Endothelial cell of umbilical vein (primary cell): Measurements from ENCODE around the gene UNC13D. TPM values are rescaled to one million over a fixed set of nuclear protein-coding genes. Genes with fewer than 3 reads are reported as not detected.

Source experiments
- BruUV-seq: library from RNA; stranded (reverse); fragments of 400-500 nt; replicated peaks from 2 replicates; lab custom pipeline; 2021; lab: Mats Ljungman, UMichigan
- CTCF ChIA-PET: fragments of 300-600, 350-600 bp; sonication (Branson Sonifier 250); formaldehyde crosslinking; loops from one replicate; lab custom pipeline; 2021; ENCODE audit warnings: antibody characterized with exemption, inconsistent platforms; lab: Charles Lee
- POLR2A ChIA-PET: fragments of 300-600, 350-600 bp; sonication (Branson Sonifier 250); formaldehyde crosslinking; loops from one replicate; lab custom pipeline; 2021; ENCODE audit warnings: antibody characterized with exemption, inconsistent platforms; lab: Charles Lee
- DNase-seq: peaks from one replicate; pipeline ENCODE4 v3.0.0-alpha.2; 2011; ENCODE audit warnings: low read depth, low spot score
- FAIRE-seq: peaks from 2 replicates; lab custom pipeline; 2011; peaks lifted over from hg19 to GRCh38; lab: Jason Lieb, UNC
- H2AFZ ChIP-seq: 2 replicates; pipeline ENCODE4 v1.6.0; 2012; ENCODE audit warnings: low read depth, low read length, control low read depth, inconsistent platforms
- H3K27ac ChIP-seq: 2 replicates; pipeline ENCODE4 v1.5.1; 2011; ENCODE audit warnings: low read depth, mild to moderate bottlenecking, control low read depth, low read length, moderate library complexity; ENCODE audit not compliant: insufficient read depth
- H3K27me3 ChIP-seq, 2 experiments: 2 replicates each; pipeline versions ENCODE4 v1.6.0 to v1.6.1; 2011; ENCODE audit warnings: low read length in 2 of 2, mixed read lengths in 1 of 2; ENCODE audit not compliant: control insufficient read depth in 2 of 2, insufficient read depth in 2 of 2
- H3K36me3 ChIP-seq, 2 experiments: 2 replicates in 1 of 2; 3 replicates in 1 of 2; pipeline ENCODE4 v1.5.1; 2011; ENCODE audit warnings: low read length in 2 of 2, mild to moderate bottlenecking in 1 of 2, moderate library complexity in 1 of 2; ENCODE audit not compliant: control insufficient read depth in 2 of 2, insufficient read depth in 2 of 2; ENCODE audit errors: extremely low read depth in 1 of 2
- H3K4me1 ChIP-seq: 3 replicates; pipeline ENCODE4 v1.5.1; 2011; ENCODE audit warnings: mild to moderate bottlenecking, low read length; ENCODE audit not compliant: control insufficient read depth, insufficient read depth; ENCODE audit errors: extremely low read depth
- H3K4me2 ChIP-seq: 2 replicates; pipeline ENCODE4 v1.6.1; 2011; ENCODE audit warnings: low read length, control low read depth, mixed read lengths; ENCODE audit not compliant: insufficient read depth
- H3K4me3 ChIP-seq, 3 experiments: fragments of 200-600 bp in 1 of 3; sonication (generic), shearing (Covaris generic) in 1 of 3; replicated peaks in 1 of 3; 2 replicates each; pipeline ENCODE4 v1.5.1; 2011 to 2016; ENCODE audit warnings: control low read depth in 3 of 3, low read length in 3 of 3, mild to moderate bottlenecking in 2 of 3, inconsistent platforms in 1 of 3, low read depth in 1 of 3, moderate library complexity in 1 of 3; ENCODE audit not compliant: insufficient read depth in 1 of 3
- H3K79me2 ChIP-seq: 2 replicates; pipeline ENCODE4 v1.6.0; 2012; ENCODE audit warnings: low read length, inconsistent platforms; ENCODE audit not compliant: control insufficient read depth, insufficient read depth
- H3K9ac ChIP-seq: replicated peaks from 2 replicates; pipeline ENCODE3; 2011; ENCODE audit warnings: low read length, control low read depth; ENCODE audit not compliant: insufficient read depth; ENCODE audit errors: extremely low read depth
- H3K9me1 ChIP-seq: replicated peaks from 3 replicates; pipeline ENCODE4 v1.6.0; 2011; ENCODE audit warnings: mild to moderate bottlenecking, low read length; ENCODE audit not compliant: control insufficient read depth, insufficient read depth; ENCODE audit errors: extremely low read depth
- H3K9me3 ChIP-seq: replicated peaks from 2 replicates; pipeline ENCODE4 v1.5.1; 2012; ENCODE audit warnings: low read length, inconsistent platforms; ENCODE audit not compliant: control insufficient read depth, insufficient read depth
- H4K20me1 ChIP-seq: replicated peaks from 2 replicates; pipeline ENCODE3; 2011; ENCODE audit warnings: mild to moderate bottlenecking, low read length; ENCODE audit not compliant: control insufficient read depth, insufficient read depth; ENCODE audit errors: extremely low read depth
- FOS ChIP-seq: IDR thresholded peaks from 2 replicates; pipeline ENCODE4 v1.6.1; 2011; ENCODE audit warnings: mild to moderate bottlenecking, low read length, moderate library complexity, borderline replicate concordance; ENCODE audit not compliant: insufficient read depth
- JUN ChIP-seq: IDR thresholded peaks from 2 replicates; pipeline ENCODE4 v1.6.1; 2011; ENCODE audit warnings: borderline replicate concordance, low read depth; ENCODE audit not compliant: insufficient read length, insufficient read depth
- MYC ChIP-seq: IDR thresholded peaks from one replicate; pipeline ENCODE4 v1.6.1; 2011; ENCODE audit warnings: mild to moderate bottlenecking, low read depth, low read length
- POLR2A ChIP-seq: IDR thresholded peaks from 2 replicates; pipeline ENCODE4 v1.6.1; 2012; ENCODE audit warnings: low read depth, mild to moderate bottlenecking, control low read depth, low read length
- POLR2AphosphoS5 ChIP-seq: IDR thresholded peaks from 2 replicates; pipeline ENCODE4 v1.6.1; 2012; ENCODE audit warnings: low read depth, mild to moderate bottlenecking, control low read depth, low read length, moderate library complexity; ENCODE audit not compliant: insufficient read depth
- dilution Hi-C: fragments of 300-500 bp; cut with MboI; formaldehyde crosslinking; loops from one replicate; pipeline ENCODE4 v1.15.0; 2019; ENCODE audit warnings: low sequenced_read_pairs; ENCODE audit not compliant: extremely low pct_ligation_motif_present
- intact Hi-C: fragments of 100-400 bp; cut with micrococcal nuclease; formaldehyde crosslinking; loops from one replicate; pipeline ENCODE4 v1.10.0; 2022
- polyA plus RNA-seq, 4 experiments: library from polyadenylated mRNA; depleted of rRNA in 3 of 4; stranded (reverse) in 3 of 4; unstranded in 1 of 4; fragments of >200 nt; gene quantifications; 2 replicates each; pipeline versions ENCODE4 v1.2.1 to v1.2.3, GENCODE V29; 2011 to 2012; ENCODE audit warnings: missing spikeins in 1 of 4
- total RNA-seq: library from RNA; stranded (reverse); gene quantifications from 2 replicates; pipeline ENCODE4 v1.2.3, GENCODE V29; 2021
- TF ChIP-seq, protein P1 (sequence below): IDR thresholded peaks from 2 replicates; pipeline ENCODE4 v1.6.1; 2011; ENCODE audit not compliant: insufficient read depth, insufficient read length
- TF ChIP-seq, protein P2 (sequence below), 2 donors: IDR thresholded peaks; 1 replicate in 1 of 2; 2 replicates in 1 of 2; pipeline ENCODE4 v1.5.1; 2011; ENCODE audit warnings: low read length in 2 of 2, mild to moderate bottlenecking in 2 of 2, moderate library complexity in 2 of 2, control low read depth in 1 of 2, inconsistent platforms in 1 of 2, low read depth in 1 of 2; ENCODE audit not compliant: insufficient read depth in 1 of 2; ENCODE audit errors: extremely low read depth in 1 of 2

The UNC13D gene
- total and polyA plus RNA-seq, 2 donors (not counting 3 experiments of a cell fraction or from before 2014, with no cell fraction given): 6.9 to 14.9 TPM

DNA sequence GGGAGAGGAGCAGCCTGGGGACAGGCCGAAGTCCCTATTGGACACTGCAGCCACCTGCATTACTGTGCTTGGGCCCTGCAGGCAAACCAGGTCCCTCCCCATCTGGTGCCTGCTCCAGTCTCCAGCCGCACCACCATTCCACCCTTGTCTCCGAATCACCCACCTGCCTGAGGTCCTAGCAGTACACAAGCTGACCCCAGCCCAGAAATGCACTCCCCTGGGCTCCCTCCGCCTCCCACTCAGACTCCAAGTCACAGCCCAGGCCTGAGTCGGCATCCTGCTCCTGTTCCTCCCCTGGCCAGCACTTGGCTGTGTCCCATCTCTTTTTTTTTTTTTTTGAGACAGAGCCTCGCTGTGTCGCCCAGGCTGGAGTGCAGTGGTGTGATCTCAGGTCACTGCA is 6.3 kb downstream of the UNC13D start:
- H3K4me1 ChIP-seq: no peaks in the 10 kb centered on the region
- no peaks in the 10 kb centered on the region for H3K79me2 ChIP-seq
- no peaks in the 10 kb centered on the region for H3K9me1 ChIP-seq
- FAIRE-seq (no peak), DNase-seq (no peak)
- no peaks in the 10 kb centered on the region for H3K36me3 ChIP-seq
- H2AFZ ChIP-seq: no peak overlapping the region
- H4K20me1 ChIP-seq: no peaks in the 10 kb centered on the region
- TF ChIP-seq, protein P1, sequence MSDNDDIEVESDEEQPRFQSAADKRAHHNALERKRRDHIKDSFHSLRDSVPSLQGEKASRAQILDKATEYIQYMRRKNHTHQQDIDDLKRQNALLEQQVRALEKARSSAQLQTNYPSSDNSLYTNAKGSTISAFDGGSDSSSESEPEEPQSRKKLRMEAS: no peak
- TF ChIP-seq MYC (no peak), FOS (no peak), POLR2AphosphoS5 (no peak), JUN (no peak), POLR2A (no peak)
- TF ChIP-seq, protein P2, sequence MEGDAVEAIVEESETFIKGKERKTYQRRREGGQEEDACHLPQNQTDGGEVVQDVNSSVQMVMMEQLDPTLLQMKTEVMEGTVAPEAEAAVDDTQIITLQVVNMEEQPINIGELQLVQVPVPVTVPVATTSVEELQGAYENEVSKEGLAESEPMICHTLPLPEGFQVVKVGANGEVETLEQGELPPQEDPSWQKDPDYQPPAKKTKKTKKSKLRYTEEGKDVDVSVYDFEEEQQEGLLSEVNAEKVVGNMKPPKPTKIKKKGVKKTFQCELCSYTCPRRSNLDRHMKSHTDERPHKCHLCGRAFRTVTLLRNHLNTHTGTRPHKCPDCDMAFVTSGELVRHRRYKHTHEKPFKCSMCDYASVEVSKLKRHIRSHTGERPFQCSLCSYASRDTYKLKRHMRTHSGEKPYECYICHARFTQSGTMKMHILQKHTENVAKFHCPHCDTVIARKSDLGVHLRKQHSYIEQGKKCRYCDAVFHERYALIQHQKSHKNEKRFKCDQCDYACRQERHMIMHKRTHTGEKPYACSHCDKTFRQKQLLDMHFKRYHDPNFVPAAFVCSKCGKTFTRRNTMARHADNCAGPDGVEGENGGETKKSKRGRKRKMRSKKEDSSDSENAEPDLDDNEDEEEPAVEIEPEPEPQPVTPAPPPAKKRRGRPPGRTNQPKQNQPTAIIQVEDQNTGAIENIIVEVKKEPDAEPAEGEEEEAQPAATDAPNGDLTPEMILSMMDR (IDR thresholded peaks at IDR 0.05; ENCODE audit: extremely low read depth in 1 of 2, insufficient read depth in 1 of 2, low read depth in 1 of 2, low read length in 2 of 2): no peak
- H3K4me2 ChIP-seq: no peak overlapping the region
- no peak overlapping the region for H3K9ac ChIP-seq
- no peak overlapping the region for H3K4me3 ChIP-seq
- intact Hi-C loops: no loop called here
- ChIA-PET CTCF (interaction anchor here (1.6 to 2.3 kb wide), 2 partner anchors 11 to 23 kb away, joined by 4 to 7 read pairs; no protein-coding TSS in a partner anchor), POLR2A (no interaction called here)
- H3K27ac ChIP-seq: no peak overlapping the region
- BruUV-seq: no TSS peak
- no peaks in the 10 kb centered on the region for H3K9me3 ChIP-seq
- H3K27me3 ChIP-seq: no peaks in the 10 kb centered on the region
- dilution Hi-C loops: no loop called here
